HG03135 (cell line): ENCODE data around the gene ARHGAP6.
"Not testable (repeated sequence)": the region's sequence is repeated elsewhere in the genome, so short reads cannot be mapped to it uniquely, and the experiment has no call there.

Source experiments
- ATAC-seq: cut with Tn5 transposase; IDR thresholded peaks from one replicate; pipeline ENCODE4 v1.9.1; 2021; ENCODE audit warnings: mild to moderate bottlenecking, moderate library complexity; ENCODE audit not compliant: unreplicated experiment

Gene ARHGAP6

DNA sequence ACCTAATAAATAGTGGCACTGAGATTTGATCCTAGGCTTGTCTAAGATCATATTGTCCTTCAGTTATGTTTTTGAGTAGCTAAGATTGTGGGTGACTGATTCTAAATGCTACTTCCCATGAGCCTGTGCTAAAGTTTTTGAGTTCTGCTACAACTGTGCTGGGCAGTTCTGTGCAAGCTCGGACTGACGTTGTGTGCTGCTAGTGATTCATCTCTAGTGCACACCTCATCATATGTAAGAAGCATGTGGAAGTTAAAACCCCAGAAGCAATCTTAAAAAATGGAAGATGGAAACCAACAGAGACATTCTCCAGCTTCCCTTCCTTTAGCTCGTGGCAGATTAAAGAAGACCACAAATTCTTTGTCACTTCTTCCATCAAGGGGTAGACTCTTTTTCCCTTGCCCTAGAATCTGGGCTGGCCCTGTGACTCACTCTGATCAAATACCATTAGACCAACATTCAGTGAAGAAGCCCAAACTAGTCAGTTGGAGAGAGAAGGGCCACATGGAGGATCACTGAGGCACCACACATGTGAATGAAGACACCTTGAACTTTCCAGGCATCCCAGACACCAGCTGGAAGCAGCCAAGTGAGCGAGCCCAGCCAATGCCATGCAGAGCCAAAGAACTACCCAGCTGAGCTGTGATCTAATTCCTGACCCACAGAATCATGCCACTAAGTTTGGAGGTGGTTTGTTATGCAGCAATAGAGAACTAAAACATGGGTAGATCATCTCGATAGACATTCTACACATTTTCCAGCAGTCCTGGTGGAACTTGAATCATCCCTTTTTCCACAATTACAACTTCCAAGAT is 16.8 kb downstream of the ARHGAP6 start:
- no peak for ATAC-seq

DNA sequence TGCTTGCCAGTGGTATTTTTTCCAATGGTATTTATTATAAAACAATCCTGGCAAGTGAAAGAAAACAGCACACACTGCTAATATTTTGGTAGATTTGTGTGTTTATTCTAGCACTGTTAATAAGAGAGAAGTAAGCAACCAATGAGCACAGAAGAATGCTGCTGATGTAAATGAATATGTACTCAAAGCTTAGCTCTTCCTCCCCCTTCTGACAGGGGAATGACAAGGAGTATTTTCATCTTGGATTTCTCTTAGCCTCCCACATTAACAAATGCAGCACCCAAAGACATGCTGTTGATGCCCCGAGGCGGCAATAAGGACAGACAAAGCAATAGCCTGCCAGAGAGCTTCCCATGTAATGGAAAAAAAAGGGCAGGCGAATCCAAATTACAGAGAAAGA is 18.6 kb downstream of the ARHGAP6 start:
- no peak for ATAC-seq

DNA sequence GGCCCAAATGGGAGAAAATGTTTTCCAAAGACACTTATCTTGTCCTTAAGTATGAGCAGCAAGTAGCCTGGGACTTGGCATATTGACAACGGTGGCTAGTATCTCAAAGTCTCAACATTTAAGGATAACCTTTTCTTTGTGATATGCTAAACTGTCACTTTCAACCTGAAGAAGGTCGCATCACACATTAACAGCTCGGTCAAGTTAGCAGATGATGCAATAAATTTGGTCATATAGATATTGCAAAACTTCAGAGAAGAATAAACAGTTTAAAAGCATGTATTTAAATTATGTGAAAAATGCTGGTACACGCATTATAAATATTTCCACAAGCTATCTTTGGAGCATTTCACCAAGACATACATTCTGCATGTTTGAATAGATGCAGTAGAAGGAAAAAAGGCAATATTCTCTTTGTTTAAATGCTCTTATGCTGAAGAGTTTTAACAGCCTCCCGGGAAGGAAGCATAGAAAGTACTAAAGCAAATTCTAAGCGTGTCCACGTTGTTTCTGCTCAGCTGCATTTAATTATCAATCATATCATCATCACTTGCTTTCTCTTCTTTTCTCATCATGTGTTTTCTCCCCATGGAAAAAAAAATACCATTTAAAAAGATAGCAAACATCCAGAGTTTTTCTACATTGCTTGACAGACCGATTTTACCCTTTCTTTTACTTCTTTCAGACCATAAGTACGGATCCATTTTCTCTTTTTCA is 24.2 kb downstream of the ARHGAP6 start:
- ATAC-seq: no peak

DNA sequence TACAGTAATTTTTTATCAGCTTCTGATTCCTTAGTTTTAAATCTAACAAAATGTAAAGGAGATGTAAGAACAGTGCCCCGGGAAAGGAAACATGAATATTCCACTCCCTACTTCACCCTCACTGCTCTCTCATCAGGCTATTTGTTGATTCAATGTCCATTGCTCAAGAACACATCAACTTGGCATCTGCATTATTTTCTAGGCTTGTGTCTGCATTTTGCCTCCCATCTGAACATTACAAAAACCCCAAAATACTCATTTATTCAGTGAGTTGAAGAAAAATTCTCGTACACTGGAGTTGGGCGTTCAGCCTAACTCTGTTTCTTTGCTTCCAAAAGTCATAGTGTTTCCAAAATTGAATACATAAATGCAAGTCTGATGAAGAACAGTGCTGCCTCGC is 25.6 kb downstream of the ARHGAP6 start:
- ATAC-seq: no peak

DNA sequence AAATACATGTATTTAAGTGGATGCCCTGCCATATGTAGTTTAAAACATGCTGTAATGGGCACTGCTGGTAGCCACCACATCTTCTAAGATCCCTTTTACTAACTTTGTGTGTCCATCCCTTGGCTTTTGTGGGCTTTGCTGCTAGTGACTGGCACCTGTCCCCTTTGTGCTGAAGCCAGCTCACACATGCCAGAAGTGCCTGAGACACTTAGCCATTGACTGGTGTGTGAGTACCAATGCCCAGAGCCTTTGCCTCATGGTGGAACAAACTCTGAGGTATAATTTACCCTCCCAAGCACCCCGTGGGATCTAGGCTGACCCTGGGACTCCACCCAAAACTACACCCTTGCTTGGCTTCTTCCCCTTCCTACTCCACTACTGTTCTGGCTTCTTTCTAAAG is 33.0 kb downstream of the ARHGAP6 start:
- no peak for ATAC-seq

DNA sequence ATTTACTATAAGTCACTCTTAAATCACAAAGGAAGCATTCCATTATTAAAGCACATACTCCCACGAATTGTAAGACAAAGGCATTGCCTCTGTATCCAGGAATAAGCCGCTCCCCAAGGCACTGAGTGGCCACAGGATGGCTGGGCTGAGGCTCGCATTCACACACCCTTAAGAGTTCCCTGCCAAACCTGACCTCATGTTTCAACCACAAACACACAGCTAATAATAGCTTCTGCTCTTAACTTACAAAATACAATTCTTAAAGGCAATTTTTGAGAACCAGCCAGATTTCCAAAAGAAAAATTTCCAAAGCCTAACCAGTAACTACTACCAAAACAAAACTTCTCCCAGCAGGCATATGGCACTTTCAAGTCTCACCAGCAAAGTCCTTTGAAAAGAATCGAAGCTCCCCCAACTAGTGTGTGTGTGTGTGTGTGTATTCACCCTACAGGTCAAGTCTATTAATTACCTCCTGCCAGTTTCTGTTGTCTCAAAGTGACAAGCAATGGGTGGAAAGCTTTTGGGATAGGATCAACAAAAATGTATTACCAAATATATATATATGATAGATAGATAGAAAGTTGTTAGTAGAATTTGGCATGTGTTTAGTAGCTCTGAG is 36.0 kb downstream of the ARHGAP6 start:
- no peak for ATAC-seq

DNA sequence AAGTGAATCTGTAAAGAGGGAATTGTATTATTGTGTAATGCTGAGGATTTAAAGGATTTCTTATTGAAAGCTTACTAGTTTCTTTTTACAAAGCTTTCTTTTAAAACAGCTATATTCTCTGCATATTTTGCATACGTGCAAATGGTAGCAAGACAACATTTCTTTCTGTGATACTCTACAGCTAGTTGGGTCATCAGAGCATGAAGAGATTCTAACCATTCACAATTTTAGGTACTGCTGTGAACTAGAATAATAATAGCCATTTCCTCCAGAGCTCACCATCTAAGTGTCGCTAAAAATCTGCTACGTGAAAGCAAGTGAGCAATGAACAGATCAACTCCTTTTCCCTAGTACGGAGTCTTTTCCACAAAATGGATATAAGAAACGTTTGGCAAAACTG is 37.3 kb downstream of the ARHGAP6 start:
- ATAC-seq: no peak

DNA sequence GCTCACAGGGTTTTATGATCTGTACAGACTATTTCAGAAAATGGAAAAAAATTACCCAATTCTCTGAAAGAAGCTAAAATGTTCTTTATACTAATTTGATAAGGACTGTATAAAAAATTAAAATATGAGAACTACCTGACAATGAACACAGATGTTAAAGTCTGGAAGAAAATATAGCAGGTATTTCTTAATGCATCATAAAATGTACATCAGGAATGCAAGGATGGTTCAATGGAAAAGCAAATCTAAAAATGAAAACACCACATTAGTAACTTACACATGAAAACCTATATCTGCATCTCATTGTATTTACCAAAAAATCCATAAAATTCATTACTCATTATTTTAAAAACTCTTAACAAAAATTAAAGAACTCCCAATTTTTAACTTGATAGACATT is 39.4 kb downstream of the ARHGAP6 start:
- ATAC-seq: no peak

DNA sequence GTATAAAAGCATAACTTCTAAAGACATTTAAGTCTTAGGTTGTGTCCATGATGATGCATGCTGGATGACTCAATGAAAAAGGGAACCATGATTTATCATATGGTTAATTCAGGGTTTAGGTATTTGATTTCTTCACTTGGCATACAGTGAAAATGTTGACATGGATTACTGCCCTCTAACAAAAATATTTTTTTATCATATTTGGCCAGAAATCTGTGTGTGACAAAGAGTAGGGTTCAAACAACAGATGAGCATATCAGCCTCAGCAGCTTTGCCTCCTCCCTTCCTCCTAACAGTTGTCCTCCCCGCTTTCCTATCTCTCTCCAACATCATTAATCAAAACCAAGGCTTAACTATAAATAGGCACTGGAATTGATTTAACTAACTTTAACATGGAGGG is 46.3 kb downstream of the ARHGAP6 start:
- ATAC-seq: no peak

DNA sequence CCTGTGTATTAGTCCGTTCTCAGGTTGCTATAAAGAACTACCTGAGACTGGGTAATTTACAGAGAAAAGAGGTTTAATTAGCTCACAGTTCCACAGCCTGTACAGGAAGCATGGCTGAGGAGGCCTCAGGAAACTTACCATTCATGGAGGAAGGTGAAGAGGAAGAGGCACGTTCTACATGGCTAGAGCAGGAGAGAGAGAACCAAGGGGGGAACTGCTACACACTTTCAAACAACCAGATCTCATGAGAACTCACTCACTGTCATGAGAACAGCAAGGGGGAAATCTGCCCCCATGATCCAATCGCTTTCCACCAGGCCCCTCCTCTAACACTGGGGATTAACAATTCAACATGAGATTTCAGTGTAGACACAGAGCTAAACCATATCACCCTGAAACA is 51.5 kb downstream of the ARHGAP6 start:
- not testable (repeated sequence) for ATAC-seq

DNA sequence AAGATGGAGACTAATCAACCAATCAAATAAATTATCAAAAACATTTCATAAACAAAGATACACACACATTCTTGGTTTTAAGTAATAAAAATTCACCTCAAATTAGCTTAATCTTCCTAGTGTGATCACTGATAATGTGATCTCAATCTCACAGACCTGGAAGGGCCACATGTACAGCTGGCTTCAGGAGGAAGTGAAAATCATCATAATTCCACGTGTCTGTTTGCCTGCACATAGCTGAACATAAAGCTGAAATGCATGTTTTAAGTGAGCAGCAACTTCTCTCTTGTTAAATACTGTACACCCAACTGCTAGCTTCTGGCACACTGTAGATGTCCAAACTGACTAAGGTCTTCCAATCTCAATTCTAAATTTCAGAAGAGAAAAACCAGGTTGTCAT is 53.8 kb downstream of the ARHGAP6 start:
- no peak for ATAC-seq

DNA sequence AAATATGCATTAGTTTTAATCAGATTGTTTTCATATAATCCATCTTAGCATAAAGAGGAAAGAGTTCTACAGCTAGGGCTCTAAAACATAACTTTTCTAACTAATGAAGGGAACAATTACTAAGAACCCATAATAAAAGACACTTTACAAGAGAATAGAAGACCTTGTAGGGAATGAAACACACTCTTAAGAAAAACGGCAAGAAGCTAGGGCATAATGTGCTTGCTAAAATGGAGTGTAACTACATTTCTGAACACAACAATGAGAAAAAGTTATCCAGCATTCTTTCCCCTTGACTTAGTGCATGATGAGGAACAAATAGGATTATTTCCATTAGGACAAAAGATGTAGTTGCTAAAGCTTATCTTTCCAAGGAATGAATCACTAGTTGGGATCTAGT is 54.6 kb downstream of the ARHGAP6 start:
- no peak for ATAC-seq

DNA sequence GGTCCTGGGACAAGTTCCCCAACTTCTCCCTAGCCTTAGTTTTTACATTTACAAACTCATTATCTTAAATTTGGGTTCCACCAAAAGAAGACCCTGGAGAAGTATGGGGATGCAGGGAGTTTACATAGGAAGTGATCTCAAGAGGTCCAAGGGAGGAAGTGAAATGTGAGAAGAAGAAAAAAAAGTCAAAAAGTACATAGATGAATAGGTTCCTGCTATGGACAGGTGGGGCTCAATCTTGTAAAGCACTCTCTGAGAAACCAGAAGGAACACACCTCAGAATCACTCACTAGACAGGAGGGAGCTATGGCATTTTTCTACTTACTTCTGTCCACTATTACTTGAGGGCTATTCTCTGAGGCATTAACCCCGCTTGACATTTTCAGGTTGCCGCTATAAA is 56.6 kb downstream of the ARHGAP6 start:
- no peak for ATAC-seq

DNA sequence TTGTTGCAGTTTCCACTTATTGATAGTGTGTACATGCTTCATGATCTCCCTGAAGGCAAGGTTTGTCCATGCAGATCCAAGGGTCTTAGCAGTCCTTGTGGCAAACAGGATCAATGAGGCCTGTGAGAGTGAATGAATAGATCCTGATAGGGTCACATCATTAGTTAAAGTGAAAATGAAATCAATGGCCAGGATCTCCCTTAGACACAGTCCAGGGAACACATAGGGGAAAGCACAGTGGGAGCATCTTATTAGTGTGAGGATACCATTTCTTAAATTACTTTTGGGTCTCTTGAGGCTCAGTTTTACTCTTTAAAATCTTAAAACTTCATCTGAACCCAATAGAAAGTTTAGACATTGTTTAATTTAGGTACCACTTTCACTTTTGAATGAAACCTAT is 59.3 kb downstream of the ARHGAP6 start:
- no peak for ATAC-seq

DNA sequence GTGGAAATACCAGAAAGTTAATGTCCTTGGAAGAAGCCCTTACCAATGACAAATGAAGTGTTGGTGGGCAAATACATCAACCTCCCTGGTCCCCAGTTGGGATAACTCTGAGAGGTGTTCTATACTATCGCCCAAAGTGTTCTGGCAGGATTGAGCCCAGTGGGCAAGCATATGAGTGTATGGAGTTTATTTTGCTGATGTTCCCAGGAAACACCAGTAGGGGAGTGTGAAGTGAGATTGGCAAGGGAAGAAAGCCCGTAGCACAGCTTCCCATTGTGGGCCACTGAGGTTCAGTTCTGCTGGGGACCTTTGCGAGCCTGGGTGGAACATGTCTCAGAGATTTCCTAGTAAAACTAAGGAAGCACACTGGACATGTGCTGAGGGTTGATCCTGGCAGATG is 65.1 kb downstream of the ARHGAP6 start:
- no peak for ATAC-seq

DNA sequence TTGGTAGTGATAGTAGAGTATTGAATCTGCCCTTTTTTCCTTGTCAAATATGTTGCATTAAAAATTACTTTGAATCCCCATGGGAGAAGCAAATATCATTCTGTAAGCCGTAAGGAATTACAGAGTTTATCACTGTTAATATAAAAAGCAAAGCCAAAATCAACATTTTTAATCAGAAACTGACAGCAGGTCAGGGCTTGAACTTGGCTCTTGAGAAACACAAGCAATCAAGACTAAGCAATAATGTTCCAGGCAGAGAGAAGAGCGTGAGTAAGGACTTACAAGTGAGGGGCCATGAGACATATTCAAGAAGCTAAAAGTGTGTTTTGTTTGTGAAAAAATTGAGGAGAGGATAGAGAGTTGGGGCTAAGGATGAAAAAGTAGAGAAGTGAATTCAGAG is 68.2 kb downstream of the ARHGAP6 start:
- ATAC-seq: no peak

DNA sequence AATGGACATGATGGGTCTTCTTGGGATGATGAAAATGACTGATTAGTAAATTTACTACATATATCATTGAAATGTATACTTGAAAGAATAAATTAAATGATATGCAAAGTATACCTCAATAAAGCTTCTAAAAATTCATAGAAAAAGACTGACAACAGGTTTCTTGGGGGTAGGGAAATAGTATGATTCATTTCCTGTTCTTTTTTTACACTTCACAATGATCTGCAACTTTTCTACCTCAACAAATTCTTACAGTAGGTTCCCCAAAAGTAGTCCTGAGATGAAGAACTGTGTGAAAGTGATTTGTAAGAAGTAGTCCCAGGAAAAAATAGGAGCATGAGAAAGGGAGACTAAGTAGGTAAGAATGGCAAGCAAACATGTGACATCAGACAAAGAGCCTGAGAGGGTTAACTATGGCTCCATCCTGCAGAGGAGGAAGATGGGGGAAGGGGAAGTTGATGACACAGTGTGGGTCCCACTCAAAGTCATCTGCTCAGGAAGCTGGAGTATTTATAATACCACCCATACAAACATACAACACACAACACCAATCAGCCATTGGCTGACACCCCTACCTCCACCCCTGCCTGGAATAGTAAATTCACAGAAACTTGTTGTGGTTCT is 73.9 kb downstream of the ARHGAP6 start:
- no peak for ATAC-seq

DNA sequence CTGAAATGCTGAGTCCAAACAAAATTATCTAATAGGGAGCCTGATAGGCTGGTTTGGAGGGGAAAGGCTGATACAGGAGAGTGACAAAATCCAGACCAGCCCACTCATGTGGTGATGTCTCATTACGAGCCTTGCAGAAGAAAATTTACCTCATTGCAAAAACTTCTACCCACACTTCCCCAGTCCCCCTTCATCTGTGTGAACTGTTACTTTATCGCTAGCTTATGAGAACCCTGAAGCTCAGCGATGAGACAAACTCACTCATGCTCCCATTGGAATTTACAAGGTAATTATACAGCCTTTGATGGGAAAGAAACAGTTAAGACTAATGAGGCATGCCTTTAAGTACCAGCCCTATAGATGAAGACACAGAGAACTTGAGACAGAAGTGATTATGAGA is 76.1 kb downstream of the ARHGAP6 start:
- no peak for ATAC-seq

DNA sequence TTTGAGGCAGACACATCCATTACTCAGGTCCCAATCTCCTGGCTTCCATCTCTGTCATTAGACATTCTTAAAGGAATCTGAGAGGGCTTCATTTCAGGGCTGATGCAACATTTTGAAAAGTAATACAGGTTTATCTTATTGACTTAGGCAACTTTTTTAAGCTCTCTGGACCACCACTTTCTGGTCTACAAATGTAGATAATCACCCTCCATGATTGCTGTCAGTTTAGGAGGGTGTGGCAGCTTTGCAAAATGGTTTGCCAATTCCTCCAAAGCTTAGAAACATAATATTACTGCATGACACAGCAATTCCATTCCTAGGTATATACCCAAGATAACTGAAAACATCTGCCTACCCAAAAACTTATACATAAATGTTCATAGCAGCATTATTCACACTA is 77.6 kb downstream of the ARHGAP6 start:
- no peak for ATAC-seq

DNA sequence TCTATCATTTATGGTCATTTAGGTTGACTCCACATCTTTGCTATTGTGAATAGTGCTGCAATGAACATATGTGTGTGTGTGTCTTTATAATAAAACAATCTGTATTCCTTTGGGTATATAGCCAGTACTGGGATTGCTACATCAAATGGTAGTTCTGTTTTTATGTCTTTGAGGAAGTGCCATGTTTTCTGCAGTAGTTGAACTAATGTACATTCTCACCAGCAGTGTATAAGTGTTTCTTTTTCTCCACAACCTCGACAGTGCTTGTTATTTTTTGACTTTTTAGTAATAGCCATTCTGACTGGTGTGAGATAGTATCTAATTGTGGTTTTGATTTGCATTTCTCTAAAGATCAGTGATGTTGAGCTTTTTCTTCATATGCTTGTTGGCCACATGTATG is 80.5 kb downstream of the ARHGAP6 start:
- ATAC-seq: no peak

DNA sequence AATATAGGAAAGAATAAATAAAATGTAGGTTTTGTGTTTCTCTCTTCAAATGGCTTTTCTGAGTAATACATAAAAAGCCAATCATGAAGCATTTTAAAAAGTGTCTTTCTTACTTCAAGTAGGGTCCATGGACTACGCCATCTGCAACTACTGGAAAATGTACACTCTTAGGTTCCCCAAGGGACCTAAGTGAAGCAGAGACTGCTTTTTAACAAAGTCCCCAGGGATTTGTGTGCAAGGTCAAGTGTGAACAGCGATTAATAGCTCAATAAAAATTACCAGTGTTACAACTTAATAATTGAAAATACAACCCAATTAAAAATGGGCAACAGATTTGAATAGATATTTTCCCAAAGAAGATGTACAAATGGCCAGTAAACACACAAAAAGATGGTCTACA is 84.9 kb downstream of the ARHGAP6 start:
- no peak for ATAC-seq
